ENCODE measurements around the gene CHURC1. TPM values are rescaled to one million over a fixed set of nuclear protein-coding genes. Genes with fewer than 3 reads are reported as not detected.

CHURC1 gene
- total RNA-seq, 1 donor from 2014 or later = 40.0 TPM

DNA sequence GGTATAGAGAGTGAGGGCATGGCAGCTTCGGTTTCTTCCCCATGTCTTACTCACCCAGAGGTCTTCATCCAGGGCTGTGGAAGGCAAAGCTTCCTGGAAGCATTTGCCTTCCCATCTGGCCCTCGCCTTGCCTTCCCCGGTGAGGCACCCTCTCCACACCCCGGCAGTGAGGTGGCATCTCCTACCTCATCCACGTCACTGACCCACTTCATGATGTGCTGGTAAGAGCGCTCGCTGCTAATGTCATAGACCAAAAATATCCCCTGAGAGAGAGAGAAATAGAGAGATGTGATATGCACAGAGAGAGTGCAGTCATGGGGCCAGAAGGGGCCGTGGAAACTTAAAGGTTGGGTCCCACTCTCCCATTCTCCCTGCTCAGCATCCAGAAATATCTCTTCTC lies 36.6 kb downstream of the CHURC1 start:
- Mint-ChIP-seq H3K9me3 (no peaks in the 10 kb centered on the region), H3K4me1 (ENCODE audit: unreplicated experiment) (peaks cover 19% of the 10 kb centered on the region), H3K27me3 (no peaks in the 10 kb centered on the region), H3K36me3 (peaks cover 23% of the 10 kb centered on the region), H3K27ac (no peak overlapping the region), H3K4me3 (no peak overlapping the region)
- DNase-seq (ENCODE audit: extremely low spot score, unreplicated experiment) = no peak
- TF ChIP-seq CTCF (conservative IDR thresholded peaks at IDR 0.05) = no peak

DNA sequence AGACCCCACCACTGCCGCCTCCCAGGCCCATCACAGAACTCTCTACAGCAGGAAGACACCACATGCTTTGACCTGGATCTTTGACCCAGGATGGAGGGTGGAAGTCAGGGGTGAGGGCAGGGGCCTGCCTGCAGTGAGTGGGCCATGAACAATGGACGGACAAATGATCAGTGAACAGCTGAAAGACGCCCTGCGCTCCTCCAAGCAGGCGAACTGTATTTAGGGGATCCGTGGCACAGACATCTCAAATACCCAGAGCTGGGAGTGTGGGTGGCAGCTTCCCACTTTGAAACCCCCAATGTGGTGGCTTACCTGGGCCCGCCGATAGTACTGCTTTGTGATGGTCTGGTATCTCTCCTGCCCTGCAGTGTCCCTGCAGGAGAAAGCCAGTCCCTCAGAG lies 37.0 kb downstream of the CHURC1 start:
- no peak overlapping the region for H3K4me3 Mint-ChIP-seq
- no peak for TF ChIP-seq CTCF (conservative IDR thresholded peaks at IDR 0.05)
- H3K27me3 Mint-ChIP-seq = no peaks in the 10 kb centered on the region
- H3K27ac Mint-ChIP-seq = no peak overlapping the region
- H3K9me3 Mint-ChIP-seq = no peaks in the 10 kb centered on the region
- H3K36me3 Mint-ChIP-seq = peaks cover 20% of the 10 kb centered on the region
- no peak for DNase-seq (ENCODE audit: extremely low spot score, unreplicated experiment)
- H3K4me1 Mint-ChIP-seq (ENCODE audit: unreplicated experiment) = peaks cover 15% of the 10 kb centered on the region

GRCh38 chr14:64951724-64952123 lies 37.5 kb downstream of the CHURC1 start:
- no peaks in the 10 kb centered on the region for H3K27me3 Mint-ChIP-seq
- no peak for TF ChIP-seq CTCF (conservative IDR thresholded peaks at IDR 0.05)

GRCh38 chr14:64952598-64953309 lies 38.5 kb downstream of the CHURC1 start:
- Mint-ChIP-seq H3K4me1 (ENCODE audit: unreplicated experiment) (peaks cover 12% of the 10 kb centered on the region), H3K36me3 (peaks cover 17% of the 10 kb centered on the region), H3K27me3 (no peaks in the 10 kb centered on the region), H3K9me3 (no peaks in the 10 kb centered on the region), H3K27ac (peak overlapping the region; percentile 45), H3K4me3 (no peak overlapping the region)
- DNase-seq (ENCODE audit: extremely low spot score, unreplicated experiment) = no peak
- TF ChIP-seq CTCF (conservative IDR thresholded peaks at IDR 0.05) = no peak

More at GRCh38 chr14:64951724-64952123, 37.5 kb downstream of the CHURC1 start:
- H3K36me3 Mint-ChIP-seq = peaks cover 17% of the 10 kb centered on the region
- peaks cover 12% of the 10 kb centered on the region for H3K4me1 Mint-ChIP-seq (ENCODE audit: unreplicated experiment)
- no peaks in the 10 kb centered on the region for H3K9me3 Mint-ChIP-seq
- no peak overlapping the region for H3K4me3 Mint-ChIP-seq
- no peak for DNase-seq (ENCODE audit: extremely low spot score, unreplicated experiment)
- H3K27ac Mint-ChIP-seq = no peak overlapping the region

DNA sequence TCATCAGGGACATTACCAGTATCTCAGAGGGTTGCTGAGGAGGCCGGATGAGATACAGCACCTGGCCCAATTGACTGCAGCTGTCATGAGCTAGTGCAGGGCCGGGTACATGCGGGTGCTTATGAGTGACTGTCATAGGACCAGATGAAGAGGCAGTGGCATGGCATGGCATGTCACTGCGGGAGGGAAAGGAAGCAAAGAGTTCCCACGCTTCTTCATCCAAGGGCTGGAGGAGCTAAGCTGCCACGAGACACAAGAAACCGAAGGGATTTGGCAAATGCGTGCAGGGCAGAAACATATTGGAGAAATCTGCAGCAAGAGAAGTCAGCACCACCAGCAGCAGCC lies 39.0 kb downstream of the CHURC1 start:
- DNase-seq (ENCODE audit: extremely low spot score, unreplicated experiment) = no peak
- no peak for TF ChIP-seq CTCF (conservative IDR thresholded peaks at IDR 0.05)
- Mint-ChIP-seq H3K36me3 (peaks cover 19% of the 10 kb centered on the region), H3K27me3 (no peaks in the 10 kb centered on the region), H3K27ac (peak overlapping the region; percentile 45), H3K4me3 (no peak overlapping the region), H3K4me1 (ENCODE audit: unreplicated experiment) (peaks cover 12% of the 10 kb centered on the region), H3K9me3 (no peaks in the 10 kb centered on the region)
